Smooth muscle cell (in vitro differentiated cells): ENCODE data around the gene TMEM128. TPM values are rescaled to one million over a fixed set of nuclear protein-coding genes. Genes with fewer than 3 reads are reported as not detected.

Experiments used
- DNase-seq: peaks from one replicate; lab custom pipeline; 2025; ENCODE audit not compliant: unreplicated experiment; lab: John Stamatoyannopoulos, UW
- H2AFZ ChIP-seq: fragments of 200-600 bp; sonication (generic); 2 replicates; pipeline ENCODE4 v1.6.0; 2016; ENCODE audit warnings: antibody characterized with exemption, low read depth, mild to moderate bottlenecking
- H3F3A ChIP-seq: fragments of 200-600 bp; sonication (generic); 2 replicates; pipeline ENCODE4 v1.6.0; 2017; ENCODE audit warnings: antibody characterized with exemption, low read depth
- H3K27ac ChIP-seq: fragments of 200-600 bp; sonication (generic); 2 replicates; pipeline ENCODE4 v1.5.1; 2016; ENCODE audit warnings: low read depth, mild to moderate bottlenecking
- H3K27me3 ChIP-seq: fragments of 200-600 bp; sonication (generic); 2 replicates; pipeline ENCODE4 v1.6.1; 2016; ENCODE audit warnings: low read depth, mild to moderate bottlenecking
- H3K36me3 ChIP-seq: fragments of 200-600 bp; sonication (generic); 2 replicates; pipeline ENCODE4 v1.5.1; 2016; ENCODE audit warnings: low read depth
- H3K4me1 ChIP-seq: fragments of 200-600 bp; sonication (generic); 2 replicates; pipeline ENCODE4 v1.5.1; 2016; ENCODE audit warnings: low read depth
- H3K4me2 ChIP-seq: fragments of 200-600 bp; sonication (generic); 2 replicates; pipeline ENCODE4 v1.6.0; 2016; ENCODE audit warnings: mild to moderate bottlenecking
- H3K4me3 ChIP-seq: fragments of 200-600 bp; sonication (generic); 2 replicates; pipeline ENCODE4 v1.5.1; 2016; ENCODE audit warnings: mild to moderate bottlenecking
- H3K79me2 ChIP-seq: fragments of 200-600 bp; sonication (generic); 2 replicates; pipeline ENCODE4 v1.6.0; 2016; ENCODE audit warnings: low read depth, mild to moderate bottlenecking
- H3K9ac ChIP-seq: fragments of 200-600 bp; sonication (generic); 2 replicates; pipeline ENCODE4 v1.6.0; 2016; ENCODE audit warnings: low read depth
- H3K9me3 ChIP-seq: fragments of 200-600 bp; sonication (generic); replicated peaks from 2 replicates; pipeline ENCODE4 v1.5.1; 2016; ENCODE audit warnings: low read depth
- H4K20me1 ChIP-seq: fragments of 200-600 bp; sonication (generic); 2 replicates; pipeline ENCODE4 v1.6.0; 2016; ENCODE audit warnings: low read depth
- CTCF ChIP-seq: fragments of 200-600 bp; sonication (generic); IDR thresholded peaks from 2 replicates; pipeline ENCODE4 v1.5.1; 2017; ENCODE audit warnings: borderline replicate concordance, mild to moderate bottlenecking, antibody characterized with exemption; ENCODE audit not compliant: insufficient read depth, poor library complexity, severe bottlenecking
- WGBS: methylation state at CpG from one replicate; pipeline ENCODE4 v1.1.7; 2016; ENCODE audit warnings: low lambda C conversion rate; 5-methylcytosine and 5-hydroxymethylcytosine counted together
- polyA plus RNA-seq: library from polyadenylated mRNA; unstranded; fragments of >200 nt; fragmentation: Nextera tagmentation; extraction: Ambion mirVana; gene quantifications from 2 replicates; pipeline ENCODE4 v1.2.1, GENCODE V29; 2016
- total RNA-seq: library from RNA; depleted of rRNA; stranded (reverse); fragments of >200 nt; gene quantifications from 2 replicates; pipeline ENCODE4 v1.2.3, GENCODE V29; 2014

Gene TMEM128
- total and polyA plus RNA-seq, 2 experiments from 2014 or later = 44.2 to 45.4 TPM

GRCh38 chr4:4203688-4204400 is 44.2 kb downstream of the TMEM128 start:
- no peak overlapping the region for H3K27ac ChIP-seq
- no peaks in the 10 kb centered on the region for H3K79me2 ChIP-seq
- no peaks in the 10 kb centered on the region for H3K9me3 ChIP-seq
- H2AFZ ChIP-seq = no peak overlapping the region
- no peak overlapping the region for H3K4me2 ChIP-seq
- H4K20me1 ChIP-seq = no peaks in the 10 kb centered on the region
- H3K9ac ChIP-seq = no peak overlapping the region
- 89% methylated on average over 10 of the region's 10 CpGs for WGBS
- no peak overlapping the region for H3K4me3 ChIP-seq
- H3F3A ChIP-seq = no peaks in the 10 kb centered on the region
- DNase-seq = no peak
- TF ChIP-seq CTCF = no peak
- H3K36me3 ChIP-seq = no peaks in the 10 kb centered on the region
- peaks cover 29% of the 10 kb centered on the region for H3K27me3 ChIP-seq
- no peaks in the 10 kb centered on the region for H3K4me1 ChIP-seq

GRCh38 chr4:4202510-4202909 is 45.5 kb downstream of the TMEM128 start:
- DNase-seq = no peak
- no peak for TF ChIP-seq CTCF
- no peaks in the 10 kb centered on the region for H4K20me1 ChIP-seq
- no peaks in the 10 kb centered on the region for H3K4me1 ChIP-seq
- 93% methylated on average over 4 of the region's 4 CpGs for WGBS
- no peak overlapping the region for H3K9ac ChIP-seq
- H3K36me3 ChIP-seq = no peaks in the 10 kb centered on the region
- no peak overlapping the region for H3K4me3 ChIP-seq
- no peaks in the 10 kb centered on the region for H3K9me3 ChIP-seq
- no peak overlapping the region for H3K4me2 ChIP-seq
- no peaks in the 10 kb centered on the region for H3F3A ChIP-seq
- peaks cover 17% of the 10 kb centered on the region for H3K27me3 ChIP-seq
- no peak overlapping the region for H3K27ac ChIP-seq
- H2AFZ ChIP-seq = no peak overlapping the region
- no peaks in the 10 kb centered on the region for H3K79me2 ChIP-seq

- WGBS = 40% methylated on average over 4 of the region's 4 CpGs
Measured at GRCh38 chr4:4200624-4201023, 47.4 kb downstream of the TMEM128 start.

More at GRCh38 chr4:4200624-4201023, 47.4 kb downstream of the TMEM128 start:
- Histone ChIP-seq H3K4me1 (no peaks in the 10 kb centered on the region), H3K4me3 (no peak overlapping the region), H3K27me3 (peaks cover 12% of the 10 kb centered on the region), H3K27ac (no peak overlapping the region), H3F3A (no peaks in the 10 kb centered on the region), H4K20me1 (no peaks in the 10 kb centered on the region), H2AFZ (no peak overlapping the region), H3K79me2 (no peaks in the 10 kb centered on the region), H3K4me2 (no peak overlapping the region), H3K36me3 (no peaks in the 10 kb centered on the region), H3K9ac (no peak overlapping the region), H3K9me3 (no peaks in the 10 kb centered on the region)
- TF ChIP-seq CTCF = no peak
- DNase-seq = no peak
